Calu3 (cell line): ENCODE results near the gene PTGR1. TPM values are rescaled to one million over a fixed set of nuclear protein-coding genes. Genes with fewer than 3 reads are reported as not detected.

ENCODE experiments used
- BruUV-seq: library from RNA; stranded (reverse); fragments of 400-500 nt; replicated peaks from 2 replicates; lab custom pipeline; 2021; lab: Mats Ljungman, UMichigan
- CTCF ChIA-PET: fragments of 300-600 bp; sonication (Branson Sonifier 250); formaldehyde crosslinking; loops from one replicate; lab custom pipeline; 2022; ENCODE audit warnings: antibody characterized with exemption; lab: Charles Lee
- DNase-seq: peaks from one replicate; pipeline ENCODE4 v3.0.0; 2022
- H3K27ac Mint-ChIP-seq: one replicate; pipeline ENCODE4 v1.8.0; 2022; ENCODE audit warnings: mixed read lengths; ENCODE audit not compliant: unreplicated experiment
- H3K27me3 Mint-ChIP-seq: one replicate; pipeline ENCODE4 v1.8.0; 2022; ENCODE audit warnings: mixed read lengths; ENCODE audit not compliant: unreplicated experiment
- H3K36me3 Mint-ChIP-seq: one replicate; pipeline ENCODE4 v1.8.0; 2022; ENCODE audit warnings: mild to moderate bottlenecking, moderate library complexity, mixed read lengths; ENCODE audit not compliant: insufficient read depth, unreplicated experiment
- H3K4me1 Mint-ChIP-seq: one replicate; pipeline ENCODE4 v1.8.0; 2022; ENCODE audit warnings: mild to moderate bottlenecking, low read depth, mixed read lengths; ENCODE audit not compliant: unreplicated experiment
- H3K4me3 Mint-ChIP-seq: one replicate; pipeline ENCODE4 v1.8.0; 2022; ENCODE audit warnings: mild to moderate bottlenecking, low read depth, moderate library complexity, mixed read lengths; ENCODE audit not compliant: unreplicated experiment
- H3K9me3 Mint-ChIP-seq: one replicate; pipeline ENCODE4 v1.8.0; 2022; ENCODE audit warnings: low read depth, mixed read lengths; ENCODE audit not compliant: unreplicated experiment
- intact Hi-C: fragments of 100-400 bp; cut with micrococcal nuclease; formaldehyde crosslinking; loops from one replicate; pipeline ENCODE4 v1.10.0; 2022; ENCODE audit not compliant: unreplicated experiment
- total RNA-seq: library from RNA; stranded (reverse); gene quantifications from 2 replicates; pipeline ENCODE4 v1.2.3, GENCODE V29; 2022
- TF ChIP-seq, protein P1 (sequence below): fragments of 200-600 bp; IDR thresholded peaks from one replicate; pipeline ENCODE4 v1.8.0; 2022; ENCODE audit warnings: antibody characterized with exemption; ENCODE audit not compliant: unreplicated experiment

Gene PTGR1
- total RNA-seq, 1 experiment from 2014 or later, result 24.2 TPM

DNA sequence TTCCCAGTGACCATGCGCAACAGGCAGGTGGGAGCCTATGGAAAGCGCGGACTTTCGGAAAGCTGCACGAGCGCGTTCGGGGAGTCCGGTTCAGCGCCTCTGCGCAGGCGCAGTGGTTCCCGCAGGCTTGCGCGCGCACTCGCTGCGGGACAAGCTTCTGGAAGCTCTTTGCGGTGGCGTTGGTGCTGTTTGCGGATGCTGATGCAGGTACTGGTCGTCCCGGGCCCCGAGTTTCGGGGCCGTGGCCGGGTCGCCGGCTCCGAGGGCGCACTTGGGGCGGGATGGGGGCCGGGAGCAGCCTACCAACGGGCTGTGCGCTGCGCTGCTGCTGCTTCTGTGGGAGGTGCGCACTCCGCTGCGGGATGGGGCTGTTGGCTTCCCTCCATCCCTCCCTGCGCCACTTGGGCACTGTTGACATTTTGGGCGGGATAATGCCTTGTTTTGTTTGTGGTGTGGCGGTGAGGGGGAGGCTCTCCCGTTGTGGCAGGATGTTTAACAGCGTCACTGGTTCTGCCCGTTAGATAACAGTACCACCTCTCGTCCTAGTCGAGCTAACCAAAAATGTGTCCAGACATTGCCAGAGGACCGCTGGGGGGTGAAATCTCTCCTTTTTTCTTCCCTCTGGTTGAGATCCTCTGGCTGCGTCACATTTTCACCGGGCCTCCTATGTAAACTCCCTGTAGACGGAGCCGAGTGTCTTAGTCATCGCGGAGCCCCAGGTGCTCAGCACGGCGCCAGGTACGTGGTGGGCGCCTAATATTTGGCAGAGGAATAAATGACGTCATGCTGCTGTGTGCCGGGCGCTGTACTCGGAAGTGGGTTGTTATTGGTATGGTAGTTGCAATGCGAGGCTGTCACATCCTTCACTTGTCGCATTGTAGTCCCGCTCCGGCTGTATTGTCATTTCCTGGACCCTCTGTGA is 74.1 kb downstream of the PTGR1 start, which contains the start of gene ZNF483:
ZNF483 (plus strand) TSS at position 124 of the 922 bp plus-strand sequence. CDS start 2,217 bp downstream, outside the sequence.
- DNase-seq, result peak; percentile 28
- BruUV-seq, result no TSS peak
- TF ChIP-seq, protein P1, sequence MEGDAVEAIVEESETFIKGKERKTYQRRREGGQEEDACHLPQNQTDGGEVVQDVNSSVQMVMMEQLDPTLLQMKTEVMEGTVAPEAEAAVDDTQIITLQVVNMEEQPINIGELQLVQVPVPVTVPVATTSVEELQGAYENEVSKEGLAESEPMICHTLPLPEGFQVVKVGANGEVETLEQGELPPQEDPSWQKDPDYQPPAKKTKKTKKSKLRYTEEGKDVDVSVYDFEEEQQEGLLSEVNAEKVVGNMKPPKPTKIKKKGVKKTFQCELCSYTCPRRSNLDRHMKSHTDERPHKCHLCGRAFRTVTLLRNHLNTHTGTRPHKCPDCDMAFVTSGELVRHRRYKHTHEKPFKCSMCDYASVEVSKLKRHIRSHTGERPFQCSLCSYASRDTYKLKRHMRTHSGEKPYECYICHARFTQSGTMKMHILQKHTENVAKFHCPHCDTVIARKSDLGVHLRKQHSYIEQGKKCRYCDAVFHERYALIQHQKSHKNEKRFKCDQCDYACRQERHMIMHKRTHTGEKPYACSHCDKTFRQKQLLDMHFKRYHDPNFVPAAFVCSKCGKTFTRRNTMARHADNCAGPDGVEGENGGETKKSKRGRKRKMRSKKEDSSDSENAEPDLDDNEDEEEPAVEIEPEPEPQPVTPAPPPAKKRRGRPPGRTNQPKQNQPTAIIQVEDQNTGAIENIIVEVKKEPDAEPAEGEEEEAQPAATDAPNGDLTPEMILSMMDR, result no peak

GRCh38 chr9:111524731-111525055 is 74.8 kb downstream of the PTGR1 start:
- DNase-seq, result no peak
- no peak overlapping the region for H3K4me3 Mint-ChIP-seq
- peaks cover 7% of the 10 kb centered on the region for H3K4me1 Mint-ChIP-seq
- no peaks in the 10 kb centered on the region for H3K36me3 Mint-ChIP-seq
- H3K27ac Mint-ChIP-seq, result no peak overlapping the region
- CTCF ChIA-PET, result no interaction called here
- intact Hi-C loops, result no loop called here
- BruUV-seq, result no TSS peak
- TF ChIP-seq, protein P1, result no peak
- peaks cover 20% of the 10 kb centered on the region for H3K27me3 Mint-ChIP-seq
- peaks cover 15% of the 10 kb centered on the region for H3K9me3 Mint-ChIP-seq

More for the DNA sequence above, 74.1 kb downstream of the PTGR1 start, which contains the start of gene ZNF483:
- H3K9me3 Mint-ChIP-seq, result peaks cover 12% of the 10 kb centered on the region
- no peak within 1 kb of the TSS for H3K27ac Mint-ChIP-seq
- CTCF ChIA-PET, result no interaction called here
- no peaks in the 10 kb centered on the region for H3K36me3 Mint-ChIP-seq
- H3K27me3 Mint-ChIP-seq, result peaks cover 20% of the 10 kb centered on the region
- H3K4me1 Mint-ChIP-seq, result peaks cover 7% of the 10 kb centered on the region
- intact Hi-C loops, result no loop called here
- peak within 1 kb of the TSS; percentile 63 for H3K4me3 Mint-ChIP-seq

DNA sequence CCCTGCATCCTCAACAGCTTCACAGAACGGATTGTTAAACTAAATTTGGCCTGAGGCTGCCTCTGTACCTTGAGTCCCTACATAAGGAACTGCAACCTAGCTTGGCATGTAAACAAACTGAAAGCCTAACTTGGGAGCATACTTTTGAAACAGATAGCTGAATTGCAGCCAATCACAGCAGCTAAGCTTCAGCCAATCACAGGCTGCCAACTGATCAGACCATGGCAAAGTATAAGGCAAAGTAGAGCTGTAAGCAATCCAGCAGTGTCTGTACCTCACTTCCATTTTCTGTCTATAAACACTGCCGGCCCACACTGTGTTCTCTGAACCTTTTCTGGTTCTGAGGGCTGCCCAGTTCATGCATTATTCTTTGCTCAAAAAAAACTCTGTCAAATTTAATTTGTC is 83.4 kb downstream of the PTGR1 start:
- H3K27me3 Mint-ChIP-seq, result no peaks in the 10 kb centered on the region
- H3K4me3 Mint-ChIP-seq, result no peak overlapping the region
- TF ChIP-seq, protein P1, result no peak
- H3K27ac Mint-ChIP-seq, result no peak overlapping the region
- no TSS peak for BruUV-seq
- CTCF ChIA-PET, result no interaction called here
- DNase-seq, result no peak
- no peaks in the 10 kb centered on the region for H3K4me1 Mint-ChIP-seq
- H3K9me3 Mint-ChIP-seq, result peaks cover 8% of the 10 kb centered on the region
- intact Hi-C loops, result no loop called here
- H3K36me3 Mint-ChIP-seq, result no peaks in the 10 kb centered on the region

DNA sequence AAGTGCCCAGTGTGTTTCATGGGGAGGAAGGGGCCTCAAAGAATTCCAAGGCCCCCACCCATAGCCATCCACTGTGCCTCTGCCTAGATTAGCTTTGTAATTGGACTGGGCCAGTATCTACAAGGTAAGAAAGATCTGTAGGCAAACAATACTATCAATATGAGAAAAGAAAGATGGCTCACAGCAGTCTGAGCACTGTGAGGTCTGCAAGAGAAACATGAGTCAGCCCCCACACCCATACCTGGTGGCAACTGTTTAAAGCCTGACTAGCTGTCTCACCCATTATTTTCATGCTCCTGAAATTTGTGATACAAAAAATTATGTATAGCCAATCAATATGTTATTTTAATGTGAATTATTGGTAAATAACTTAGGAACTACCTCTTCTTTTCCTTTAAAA is 84.5 kb downstream of the PTGR1 start:
- no TSS peak for BruUV-seq
- H3K36me3 Mint-ChIP-seq, result no peaks in the 10 kb centered on the region
- no peaks in the 10 kb centered on the region for H3K4me1 Mint-ChIP-seq
- DNase-seq, result no peak
- H3K27me3 Mint-ChIP-seq, result no peaks in the 10 kb centered on the region
- TF ChIP-seq, protein P1, result no peak
- intact Hi-C loops, result no loop called here
- CTCF ChIA-PET, result interaction anchor here (1.0 kb wide), 1 partner anchor 10 kb away, joined by 7 read pairs; no protein-coding TSS in a partner anchor
- H3K4me3 Mint-ChIP-seq, result no peak overlapping the region
- peaks cover 7% of the 10 kb centered on the region for H3K9me3 Mint-ChIP-seq
- H3K27ac Mint-ChIP-seq, result no peak overlapping the region

Other genes starting within 250 kb of the PTGR1 start
- gene ECPAS, start 115.3 kb downstream of the PTGR1 start, total RNA-seq, result 47.8 and 57.8 TPM in 2 replicates
- not detected in 2 replicates for gene ZNF483, start 74.5 kb downstream of the PTGR1 start, total RNA-seq
- 5.0 and 6.3 TPM in 2 replicates for gene DNAJC25, start 31.7 kb upstream of the PTGR1 start, total RNA-seq
- gene GNG10, start 62.0 kb upstream of the PTGR1 start, total RNA-seq, result 17.8 and 21.5 TPM in 2 replicates
- gene SHOC1, start 195.3 kb upstream of the PTGR1 start, total RNA-seq, result not detected in 2 replicates